Stomach (tissue), 9 donors: Measurements from ENCODE around the gene P4HB. TPM values are rescaled to one million over a fixed set of nuclear protein-coding genes. Genes with fewer than 3 reads are reported as not detected.

Source experiments
- DNase-seq, 2 donors: peaks; one replicate each; pipeline versions ENCODE4 v3.0.0 to v3.0.0-alpha.2; 2013 to 2019
- H3K27ac ChIP-seq, 5 donors: fragments of 200-600 bp in 4 of 5; sonication (generic) in 4 of 5; one replicate each; pipeline ENCODE4 v1.5.1; 2013 to 2019; ENCODE audit warnings: mild to moderate bottlenecking in 1 of 5, moderate library complexity in 1 of 5
- H3K27me3 ChIP-seq, 3 donors: fragments of 200-600 bp; sonication (generic); one replicate each; pipeline ENCODE4 v1.5.1; 2017 to 2019; ENCODE audit warnings: mixed run types in 1 of 3
- H3K36me3 ChIP-seq, 4 donors: fragments of 200-600 bp; sonication (generic); 1 replicate in 3 of 4; 2 replicates in 1 of 4; pipeline ENCODE4 v1.5.1; 2016 to 2019
- H3K4me1 ChIP-seq, 4 donors: fragments of 200-600 bp; sonication (generic); one replicate each; pipeline ENCODE4 v1.5.1; 2016 to 2019
- H3K4me3 ChIP-seq, 4 donors: fragments of 200-600 bp; sonication (generic) in 3 of 4; one replicate each; pipeline ENCODE4 v1.5.1; 2016 to 2019; ENCODE audit warnings: mild to moderate bottlenecking in 1 of 4
- H3K9me3 ChIP-seq, 4 donors: fragments of 200-600 bp; sonication (generic); one replicate each; pipeline ENCODE4 v1.5.1; 2016 to 2019
- CTCF ChIP-seq, 7 experiments: fragments of 450-650 bp in 4 of 7; fragments of 200-600 bp in 3 of 7; sonication (generic) in 3 of 7; IDR thresholded peaks; one replicate each; pipeline ENCODE4 v1.5.1; 2016 to 2019; ENCODE audit warnings: antibody characterized with exemption in 7 of 7, control low read depth in 2 of 7, mild to moderate bottlenecking in 1 of 7
- EP300 ChIP-seq: sonication (generic); formaldehyde crosslinking; IDR thresholded peaks from one replicate; pipeline ENCODE4 v1.6.1; 2017; ENCODE audit warnings: antibody characterized with exemption
- POLR2A ChIP-seq, 4 donors: fragments of 450-650 bp; IDR thresholded peaks; one replicate each; pipeline ENCODE4 v1.6.1; 2016; ENCODE audit warnings: antibody characterized with exemption in 4 of 4, control low read depth in 2 of 4, mild to moderate bottlenecking in 1 of 4, moderate library complexity in 1 of 4
- POLR2AphosphoS5 ChIP-seq, 3 donors: sonication (generic); formaldehyde crosslinking; IDR thresholded peaks; one replicate each; pipeline ENCODE4 v1.6.1; 2016; ENCODE audit warnings: antibody characterized with exemption in 3 of 3
- WGBS, 5 donors: extraction: QIAGEN DNeasy Blood & Tissue Kit in 3 of 5; methylation state at CpG; one replicate each; pipeline versions ENCODE4 v1.1.5 to v1.1.7; 2013 to 2018; 5-methylcytosine and 5-hydroxymethylcytosine counted together
- intact Hi-C: fragments of 100-400 bp; cut with DNase I; formaldehyde crosslinking; loops from one replicate; pipeline ENCODE4 v1.15.1; 2023; ENCODE audit warnings: low total_unique reads
- polyA plus RNA-seq, 3 donors: library from polyadenylated mRNA; stranded (reverse); fragments of 200-250 nt; gene quantifications; one replicate each; pipeline ENCODE4 v1.2.3, GENCODE V29; 2013
- total RNA-seq, 5 donors: library from RNA; depleted of rRNA; stranded (reverse); fragments of >200 nt; gene quantifications; one replicate each; pipeline versions ENCODE4 v1.1.0 to v1.2.3, GENCODE V29; 2014 to 2016
- donor health status: healthy with polysubstance abuse.
- donor health status: Bipolar disorder and iron deficiency.
- donor health status: healthy.

P4HB gene
- total and polyA plus RNA-seq, 8 donors = 401 to 1,308 (median 619) TPM

- DNase-seq = peak; percentile 98 to 99
- no peak for TF ChIP-seq CTCF (IDR thresholded peaks at IDR 0.05)
- no peak for TF ChIP-seq EP300
- TF ChIP-seq POLR2A (IDR thresholded peaks at IDR 0.05) = peak in 2 of 4 donors; percentile 28 to 85
- peak; percentile 96 to 98 (median 97) for TF ChIP-seq POLR2AphosphoS5 (IDR thresholded peaks at IDR 0.05)
- intact Hi-C loops = no loop called here
- WGBS, 5 donors = 1 to 3% (median 1%) methylated on average over 33 to 75 of the region's 76 CpGs
- Histone ChIP-seq H3K27ac (peak within 1 kb of the TSS; percentile 90 to 97 (median 93)), H3K4me1 (peaks cover 18 to 52% (median 38%) of the 10 kb centered on the region in 4 donors), H3K4me3 (peak within 1 kb of the TSS; percentile 79 to 87 (median 81)), H3K9me3 (no peaks in the 10 kb centered on the region), H3K27me3 (no peaks in the 10 kb centered on the region), H3K36me3 (no peaks in the 10 kb centered on the region)
Measured at GRCh38 chr17:81833160-81833920, 27.0 kb downstream of the P4HB start, which contains the start of gene MCRIP1. MCRIP1 (minus strand) TSS chr17:81833291; CDS start chr17:81824506, 8,785 bp downstream.

- WGBS, 5 donors = 0 to 1% (median 1%) methylated on average over 25 to 65 of the region's 65 CpGs
- H3K27me3 ChIP-seq = no peaks in the 10 kb centered on the region
- H3K4me1 ChIP-seq = peaks cover 18 to 58% (median 41%) of the 10 kb centered on the region in 4 donors
- peak overlapping the region; percentile 79 to 87 (median 81) for H3K4me3 ChIP-seq
- no peaks in the 10 kb centered on the region for H3K36me3 ChIP-seq
- TF ChIP-seq POLR2AphosphoS5 (IDR thresholded peaks at IDR 0.05) (no peak), POLR2A (IDR thresholded peaks at IDR 0.05) (no peak), EP300 (no peak), CTCF (IDR thresholded peaks at IDR 0.05) (no peak)
- peak overlapping the region; percentile 80 to 97 (median 92) for H3K27ac ChIP-seq
- H3K9me3 ChIP-seq = no peaks in the 10 kb centered on the region
- intact Hi-C loops = no loop called here
- DNase-seq = peak in 1 of 2 donors; percentile 70
Measured at GRCh38 chr17:81832608-81833159, 27.7 kb downstream of the P4HB start.

GRCh38 chr17:81831957-81832607 is 28.3 kb downstream of the P4HB start:
- peak overlapping the region; percentile 79 to 87 (median 81) for H3K4me3 ChIP-seq
- no peaks in the 10 kb centered on the region for H3K36me3 ChIP-seq
- peaks cover 18 to 58% (median 41%) of the 10 kb centered on the region in 4 donors for H3K4me1 ChIP-seq
- intact Hi-C loops = no loop called here
- no peaks in the 10 kb centered on the region for H3K9me3 ChIP-seq
- peak overlapping the region; percentile 80 to 97 (median 92) for H3K27ac ChIP-seq
- 21 to 31% (median 28%) methylated on average over 18 of the region's 18 CpGs for WGBS, 5 donors
- peak in 1 of 2 donors; percentile 61 for DNase-seq
- no peaks in the 10 kb centered on the region for H3K27me3 ChIP-seq
- TF ChIP-seq CTCF (IDR thresholded peaks at IDR 0.05) = no peak
- no peak for TF ChIP-seq POLR2AphosphoS5 (IDR thresholded peaks at IDR 0.05)
- no peak for TF ChIP-seq POLR2A (IDR thresholded peaks at IDR 0.05)
- no peak for TF ChIP-seq EP300

GRCh38 chr17:81831563-81831956 is 28.8 kb downstream of the P4HB start:
- H3K36me3 ChIP-seq = no peaks in the 10 kb centered on the region
- H3K4me3 ChIP-seq = peak overlapping the region in 3 of 4 donors; percentile 79 to 87 (median 80)
- WGBS, 5 donors = 73 to 92% (median 83%) methylated on average over 6 to 7 of the region's 7 CpGs
- peaks cover 18 to 58% (median 41%) of the 10 kb centered on the region in 4 donors for H3K4me1 ChIP-seq
- no peak for TF ChIP-seq EP300
- H3K27ac ChIP-seq = peak overlapping the region in 4 of 5 donors; percentile 90 to 97 (median 92)
- no peaks in the 10 kb centered on the region for H3K9me3 ChIP-seq
- H3K27me3 ChIP-seq = no peaks in the 10 kb centered on the region
- DNase-seq = no peak
- intact Hi-C loops = no loop called here
